ENCODE results near the gene HS2ST1.
"Not testable (repeated sequence)": the region's sequence is repeated elsewhere in the genome, so short reads cannot be mapped to it uniquely, and the experiment has no call there.

The HS2ST1 gene

DNA sequence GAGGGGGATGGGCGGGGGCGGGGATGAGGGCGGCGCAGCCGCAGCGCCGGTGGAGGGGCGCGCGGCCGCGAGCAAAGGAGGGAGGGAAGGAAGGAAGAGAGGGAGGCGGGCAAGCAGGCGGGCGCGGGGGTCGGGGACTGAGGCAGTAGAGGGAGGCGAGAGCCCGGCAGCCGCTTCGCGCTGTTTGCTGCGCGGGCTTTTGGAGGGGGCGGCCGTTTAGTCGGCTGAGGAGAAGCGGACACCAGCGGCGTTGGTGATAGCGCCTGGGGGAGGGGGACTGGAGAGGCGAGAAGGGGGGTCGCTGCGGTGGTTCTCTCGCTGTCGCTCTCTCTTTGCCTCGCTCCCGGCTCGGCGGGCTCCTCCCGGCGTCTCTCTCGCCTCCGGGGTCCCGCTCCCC, at the start of gene HS2ST1:
HS2ST1 (plus strand) TSS at position 35 of the 397 bp plus-strand sequence.
- no peak for DNase-seq

DNA sequence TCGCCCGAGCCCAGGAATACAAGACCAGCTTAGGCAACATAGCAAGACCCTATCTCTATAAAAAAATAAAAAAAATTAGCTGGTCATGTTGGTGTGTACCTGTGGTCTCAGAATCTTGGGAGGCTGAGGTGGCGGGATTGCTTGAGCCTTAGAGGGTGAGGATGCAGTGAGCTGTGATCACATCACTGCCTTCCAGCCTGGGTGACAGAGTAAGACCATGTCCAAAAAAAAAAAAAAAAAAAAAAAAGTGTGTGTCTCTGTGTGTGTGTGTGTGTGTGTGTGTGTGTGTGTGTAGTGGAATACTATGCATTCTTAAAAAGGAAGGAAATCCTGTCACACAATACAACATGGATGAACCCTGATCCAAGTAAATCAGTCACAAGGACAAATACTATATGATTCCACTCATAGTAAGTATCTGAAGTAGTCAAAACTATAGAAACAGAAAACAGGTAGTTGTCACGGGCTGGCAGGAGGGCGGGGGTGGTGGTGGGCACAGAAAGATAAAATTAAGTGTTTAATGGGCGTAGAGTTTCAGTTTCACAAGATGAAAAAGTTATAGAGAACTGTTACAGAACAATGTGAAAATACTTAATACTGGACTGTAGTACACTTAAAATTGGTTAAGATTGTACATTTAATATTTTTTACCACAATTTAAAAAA, 48.3 kb upstream of the HS2ST1 start:
- DNase-seq, result no peak

DNA sequence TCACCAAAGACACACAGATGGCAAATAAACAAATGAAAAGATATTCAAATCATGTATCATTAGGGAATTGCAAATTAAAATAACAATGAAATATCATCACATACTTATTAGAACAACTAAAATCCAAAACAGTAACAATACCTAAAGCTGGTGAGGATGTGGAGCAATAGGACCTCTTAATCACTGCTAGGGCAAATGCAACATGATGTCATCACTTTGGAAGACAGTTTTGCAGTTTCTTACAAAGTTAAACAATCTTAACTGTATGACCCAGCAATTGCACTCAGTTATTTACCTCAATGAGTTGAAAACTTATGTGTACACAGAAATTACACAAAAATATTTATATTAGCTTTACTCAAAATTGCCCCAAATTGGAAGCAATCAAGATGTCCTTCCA, 47.8 kb upstream of the HS2ST1 start:
- DNase-seq, result no peak

DNA sequence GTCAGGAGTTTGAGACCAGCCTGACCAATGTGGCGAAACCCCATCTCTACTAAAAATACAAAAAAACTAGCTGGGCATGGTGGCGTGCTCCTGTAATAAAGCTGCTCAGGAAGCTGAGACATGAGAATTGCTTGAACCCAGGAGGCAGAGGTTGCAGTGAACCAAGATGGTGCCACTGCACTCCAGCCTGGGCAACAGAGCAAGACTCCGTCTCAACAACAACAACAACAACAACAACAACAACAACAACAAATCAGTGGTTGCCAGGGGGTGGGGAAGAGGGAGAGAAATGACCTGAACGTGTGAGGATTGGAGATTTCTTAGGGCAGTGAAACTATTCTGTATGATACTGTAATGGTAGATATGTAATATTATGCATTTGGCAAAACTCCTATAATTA, 47.2 kb upstream of the HS2ST1 start:
- DNase-seq, result not testable (repeated sequence)

DNA sequence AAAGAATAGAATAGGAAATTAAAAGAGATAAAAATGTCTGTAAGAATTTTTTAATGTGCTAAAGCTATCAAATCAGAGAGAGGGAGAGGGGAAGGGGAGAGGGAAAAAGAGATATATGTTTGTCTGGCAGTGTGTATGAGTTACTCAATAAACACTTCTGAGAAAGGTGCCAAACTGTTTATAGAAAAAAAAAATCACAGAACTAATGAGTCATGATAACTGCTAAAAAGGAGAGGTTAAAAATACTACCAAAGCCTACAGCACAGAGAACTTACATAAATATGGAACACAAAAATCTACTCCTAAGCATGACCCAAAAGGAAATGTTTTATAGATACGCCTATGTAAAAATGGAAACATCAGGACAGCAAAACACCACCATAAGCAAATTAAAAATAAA, 46.0 kb upstream of the HS2ST1 start:
- no peak for DNase-seq

DNA sequence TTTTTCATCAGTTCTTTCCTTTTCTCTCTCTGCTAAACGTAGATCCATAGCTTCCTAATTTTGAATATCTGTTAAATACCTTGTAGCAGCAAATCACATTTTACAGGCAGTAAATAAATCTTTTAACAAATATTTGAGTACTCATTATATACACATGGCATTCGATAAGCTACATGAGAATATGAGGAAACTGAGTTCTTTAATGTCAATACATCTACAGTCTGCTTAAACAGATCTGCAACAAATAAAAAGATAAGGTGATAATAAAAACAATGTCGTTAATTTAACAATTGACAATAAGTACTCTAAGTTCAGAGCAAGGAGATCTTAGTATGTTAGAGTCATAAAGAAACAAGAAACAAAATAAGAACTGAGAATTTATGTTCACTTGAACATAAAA, 43.4 kb upstream of the HS2ST1 start:
- DNase-seq, result no peak

DNA sequence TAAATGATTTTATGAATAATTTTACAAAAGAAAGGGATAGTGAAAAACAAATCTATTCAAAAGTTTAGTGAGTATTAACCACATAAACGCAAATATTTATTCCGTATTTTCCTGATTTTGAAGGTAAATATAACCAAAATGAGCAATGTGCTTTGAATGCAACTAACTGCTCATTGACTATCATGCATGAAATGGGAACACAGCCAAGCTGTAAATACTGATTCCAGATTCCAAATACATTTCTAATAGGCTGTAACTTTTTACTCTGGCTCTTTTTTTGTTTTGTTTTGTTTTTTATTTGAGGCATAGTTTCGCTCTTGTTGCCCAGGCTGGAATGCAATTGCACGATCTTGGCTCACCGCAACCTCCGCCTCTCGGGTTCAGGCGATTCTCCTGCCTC, 42.3 kb upstream of the HS2ST1 start:
- DNase-seq, result no peak

DNA sequence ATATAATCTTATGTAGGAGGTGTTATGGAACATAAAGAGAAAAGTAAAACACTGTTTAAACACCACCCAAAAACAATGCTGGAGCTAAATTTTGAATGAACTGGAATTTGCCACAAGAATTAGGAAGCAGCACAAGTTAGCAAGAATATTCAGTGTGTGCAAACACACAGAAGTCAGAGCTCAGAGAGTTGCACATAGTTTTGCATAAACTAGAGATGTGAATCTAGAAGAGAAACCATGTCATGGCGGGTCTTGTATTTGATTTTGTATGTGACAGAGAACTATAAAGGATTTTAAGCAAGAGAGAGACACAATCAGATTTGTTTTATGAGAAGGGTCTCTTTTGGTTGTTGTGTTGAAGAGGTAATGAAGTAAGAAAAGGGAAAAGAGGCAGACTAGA, 38.7 kb upstream of the HS2ST1 start:
- no peak for DNase-seq

DNA sequence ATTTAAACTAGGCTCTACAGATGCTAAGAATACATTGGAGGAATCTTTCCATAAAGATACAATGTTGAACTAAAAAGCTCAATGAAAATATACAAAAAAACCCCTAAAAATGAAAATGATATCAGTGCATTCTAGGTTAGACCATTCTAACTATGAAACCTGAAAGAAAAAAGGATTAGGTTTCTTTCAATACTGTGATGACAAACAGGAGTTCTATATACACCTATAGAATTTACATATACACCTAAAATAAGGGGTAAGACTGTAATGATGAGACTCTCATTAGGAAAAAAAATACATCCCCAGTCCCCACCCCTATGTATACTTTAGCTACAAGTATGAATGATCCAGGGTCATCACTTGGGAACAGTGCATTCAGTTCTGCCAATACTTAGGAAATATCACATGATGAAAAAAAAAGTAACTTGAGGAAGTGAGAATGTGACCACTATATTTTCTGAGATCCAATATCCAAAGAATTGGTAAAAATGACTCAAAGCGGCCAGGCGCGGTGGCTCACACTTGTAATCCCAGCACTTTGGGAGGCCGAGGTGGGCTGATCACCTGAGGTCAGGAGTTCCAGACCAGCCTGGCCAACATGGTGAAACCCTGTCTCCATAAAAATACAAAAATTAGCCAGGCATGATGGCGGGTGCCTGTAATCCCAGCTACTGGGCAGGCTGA, 26.8 kb upstream of the HS2ST1 start:
- no peak for DNase-seq

DNA sequence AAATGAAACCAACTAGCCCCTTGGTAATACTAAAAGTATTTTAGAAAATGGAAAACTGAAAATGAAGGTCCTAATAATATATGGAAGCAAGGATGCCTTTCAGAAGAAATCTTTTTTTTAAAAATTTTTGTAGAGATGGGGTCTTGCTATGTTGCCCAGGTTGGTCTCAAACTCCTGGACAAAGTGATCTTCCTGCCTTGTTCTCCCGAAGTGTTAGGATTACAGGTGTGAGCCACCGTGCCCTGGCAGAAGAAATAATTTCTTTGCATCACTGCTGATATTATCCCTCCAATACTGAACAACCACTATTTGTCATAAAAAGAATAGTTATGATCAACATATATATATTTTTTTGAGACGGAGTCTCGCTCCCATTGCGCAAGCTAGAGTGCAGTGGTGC, 26.1 kb upstream of the HS2ST1 start:
- no peak for DNase-seq

DNA sequence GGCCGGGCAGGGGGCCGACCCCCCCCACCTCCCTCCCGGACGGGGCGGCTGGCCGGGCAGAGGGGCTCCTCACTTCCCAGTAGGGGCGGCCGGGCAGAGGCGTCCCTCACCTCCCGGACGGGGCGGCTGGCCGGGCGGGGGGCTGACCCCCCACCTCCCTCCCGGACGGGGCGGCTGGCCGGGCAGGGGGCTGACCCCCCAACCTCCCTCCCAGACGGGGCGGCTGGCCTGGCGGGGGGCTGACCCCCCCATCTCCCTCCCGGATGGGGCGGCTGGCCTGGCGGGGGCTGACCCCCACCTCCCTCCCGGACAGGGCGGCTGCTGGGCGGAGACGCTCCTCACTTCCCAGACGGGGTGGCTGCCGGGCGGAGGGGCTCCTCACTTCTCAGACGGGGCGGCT, 15.0 kb upstream of the HS2ST1 start:
- DNase-seq, result not testable (repeated sequence)

DNA sequence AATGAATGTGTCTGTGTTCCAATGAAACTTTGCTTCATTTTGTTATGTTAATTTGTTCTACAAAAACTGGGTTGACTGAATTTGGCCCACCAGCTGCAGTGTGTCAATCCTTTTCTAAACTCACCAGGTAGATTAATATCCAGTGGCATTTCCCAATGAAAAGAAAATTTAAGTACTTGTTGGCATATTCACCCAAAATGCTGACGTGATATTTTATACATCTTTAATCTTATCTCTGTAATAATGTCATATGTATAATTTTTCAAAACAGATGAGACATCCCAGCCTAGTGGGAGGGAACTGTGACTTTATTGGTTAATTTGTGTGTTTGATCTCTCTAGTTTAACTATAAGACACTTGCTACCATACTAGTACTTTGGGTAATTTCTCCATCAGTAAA, 8.6 kb upstream of the HS2ST1 start:
- no peak for DNase-seq

DNA sequence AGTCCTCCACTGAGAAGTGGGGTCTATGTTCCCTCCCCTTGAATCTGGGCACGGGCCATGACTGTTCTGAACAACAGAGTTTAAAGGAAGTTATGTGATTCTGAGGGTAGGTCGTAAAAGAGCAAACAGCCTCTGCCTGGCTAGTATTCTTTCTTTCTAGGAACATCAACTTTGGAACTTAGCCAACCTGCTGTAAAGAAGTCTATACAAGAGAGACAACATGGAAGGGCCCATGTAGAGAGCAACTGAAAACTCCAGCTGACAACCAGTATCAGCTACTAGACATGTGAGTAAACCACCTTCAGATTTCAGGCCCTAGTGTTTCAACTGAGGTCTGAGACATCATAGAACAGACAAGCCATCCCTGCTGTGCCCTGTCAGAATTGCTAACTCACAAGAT, 8.0 kb upstream of the HS2ST1 start:
- no peak for DNase-seq

DNA sequence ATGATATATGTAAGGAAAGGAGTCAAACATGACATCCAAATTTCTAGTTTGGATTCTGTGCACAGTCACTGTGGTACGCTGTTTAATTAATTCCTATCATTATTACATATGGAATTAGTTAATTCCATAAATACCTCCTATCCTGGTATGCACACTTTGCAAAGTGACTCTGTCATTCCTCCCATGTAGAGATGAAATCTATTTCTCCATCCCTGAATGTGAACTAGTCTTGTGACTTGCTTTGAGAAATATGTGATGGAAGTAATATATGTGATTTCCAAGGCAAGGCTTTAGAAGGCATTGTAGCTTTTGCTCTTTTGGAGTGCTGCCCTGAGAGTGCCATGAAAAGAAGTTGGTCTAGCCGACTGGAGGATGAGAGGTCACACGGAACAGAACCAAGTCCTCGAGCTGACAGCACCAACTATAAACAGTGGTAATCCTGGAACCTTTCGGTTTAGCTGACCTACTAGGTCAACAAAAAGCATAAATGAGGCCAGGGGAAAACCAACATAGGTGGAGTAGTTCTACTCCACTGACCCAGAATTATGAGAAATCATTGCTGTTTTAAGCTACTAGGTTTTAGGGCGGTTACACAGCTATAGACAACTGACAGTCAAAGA, 2.0 kb upstream of the HS2ST1 start:
- no peak for DNase-seq

DNA sequence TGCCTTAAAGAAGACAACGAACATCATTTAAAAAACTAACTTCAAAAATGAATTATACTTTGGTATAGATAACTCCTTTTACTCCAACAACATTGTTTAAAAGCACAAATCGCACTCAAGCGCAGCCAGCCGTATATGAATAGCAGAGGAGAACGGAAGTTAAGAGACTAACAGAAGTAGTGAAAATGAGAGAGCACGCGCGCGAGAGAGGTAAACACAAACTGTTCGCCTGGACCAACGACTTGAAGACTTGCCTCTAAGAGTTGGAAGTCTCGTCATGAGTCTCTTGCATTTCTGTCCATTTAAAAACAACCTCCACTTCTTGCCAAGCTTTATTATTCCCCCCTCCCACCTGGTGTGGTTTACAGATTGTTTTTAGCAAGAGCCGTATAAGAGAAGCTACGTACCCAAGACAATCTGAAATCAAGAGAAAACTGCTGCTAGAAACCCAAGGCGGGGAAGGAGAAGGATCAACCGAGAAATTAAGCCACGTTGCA, 988 bp upstream of the HS2ST1 start:
- peak; percentile 77 for DNase-seq

DNA sequence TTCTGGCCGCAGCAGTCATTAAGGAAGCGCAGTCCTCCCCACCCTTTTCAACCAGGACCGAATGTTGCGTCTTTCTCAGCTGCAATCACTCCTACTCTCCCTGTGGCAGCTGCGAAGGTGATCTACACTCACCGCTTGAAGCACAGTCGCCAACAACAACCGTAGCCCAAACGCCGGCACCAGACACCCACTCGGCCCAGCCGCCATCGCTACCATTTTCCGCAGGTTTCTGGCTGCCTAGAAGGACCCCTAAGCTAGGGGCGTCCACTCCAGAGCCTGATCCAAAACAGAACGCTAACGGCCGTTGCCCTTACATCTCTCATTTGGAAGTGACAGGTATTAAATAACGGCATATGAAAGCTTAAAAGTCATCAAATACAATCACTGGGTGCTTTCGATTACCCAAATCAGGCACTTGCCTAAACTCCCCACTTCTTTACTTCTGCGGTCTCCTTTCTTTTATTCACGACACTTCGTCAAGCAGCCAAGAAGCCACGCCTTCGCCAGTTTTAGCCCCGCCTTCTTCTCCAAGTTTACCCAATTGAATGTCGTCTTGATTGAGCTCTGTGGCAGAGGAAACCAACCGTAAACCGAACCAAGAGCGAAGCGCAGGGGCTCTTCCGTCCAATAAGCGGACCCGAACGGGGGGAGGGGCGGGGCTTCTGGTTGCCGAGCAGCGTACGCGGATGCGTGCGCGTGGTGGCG, 387 bp upstream of the HS2ST1 start, which contains the start of gene SELENOF:
SELENOF (minus strand) TSS at position 231 of the 705 bp plus-strand sequence; CDS start at position 216, 15 bp downstream.
- peak; percentile 99 for DNase-seq

DNA sequence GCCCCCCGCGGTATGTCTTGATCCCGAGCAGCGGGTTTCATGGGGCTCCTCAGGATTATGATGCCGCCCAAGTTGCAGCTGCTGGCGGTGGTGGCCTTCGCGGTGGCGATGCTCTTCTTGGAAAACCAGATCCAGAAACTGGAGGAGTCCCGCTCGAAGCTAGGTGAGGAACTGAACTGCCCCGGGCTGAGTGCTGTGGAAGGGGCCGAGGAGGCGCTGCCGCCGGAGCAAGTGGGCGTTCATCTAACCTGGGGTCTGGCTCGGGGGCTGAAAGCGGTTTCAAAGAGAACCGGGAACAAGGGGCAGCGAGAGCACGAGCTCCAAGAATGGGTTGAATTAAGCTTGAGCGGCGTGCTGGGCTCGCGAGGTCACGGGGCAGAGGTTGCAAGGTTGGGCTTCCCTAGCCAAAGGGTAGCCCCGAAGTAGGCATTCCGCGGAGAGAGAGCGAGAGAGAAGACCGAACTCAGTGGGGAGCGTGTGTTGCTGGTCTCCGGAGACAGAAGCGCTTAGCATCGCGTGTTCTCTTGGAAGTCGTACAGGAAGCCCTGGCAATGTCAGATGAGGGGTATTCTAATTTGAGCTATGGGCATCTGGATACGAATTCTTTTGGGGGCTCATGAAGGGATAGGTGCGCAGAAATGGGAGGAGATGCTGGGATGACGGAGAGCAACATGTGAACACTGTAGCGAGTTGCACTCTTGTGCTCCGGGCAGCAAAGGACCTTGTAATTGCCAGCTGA, 732 bp downstream of the HS2ST1 start:
- DNase-seq, result peak; percentile 81

DNA sequence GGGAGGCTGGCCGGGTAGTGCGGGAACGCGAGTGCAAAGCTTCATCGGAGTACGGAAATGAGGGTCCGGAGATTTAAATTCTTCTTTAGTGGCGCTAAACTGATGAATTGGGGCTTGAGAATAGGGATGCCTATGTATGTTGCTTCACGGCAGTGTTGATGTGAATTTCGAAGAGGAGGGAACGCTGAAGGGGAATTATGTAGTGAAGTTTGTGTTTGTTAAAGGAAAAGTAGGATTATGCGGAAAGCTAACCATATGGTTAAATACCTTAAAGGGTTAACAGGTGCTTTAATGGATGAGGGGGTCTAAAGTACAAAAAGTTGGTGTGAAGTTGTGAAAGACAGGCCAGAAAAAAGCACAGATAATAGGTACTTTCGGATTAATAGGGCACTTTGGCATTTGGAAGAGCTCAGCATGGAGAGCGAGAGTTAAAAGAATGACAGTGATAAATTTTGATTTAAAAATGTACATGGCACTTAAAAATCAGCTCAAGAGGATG, 1.4 kb downstream of the HS2ST1 start:
- DNase-seq, result no peak

DNA sequence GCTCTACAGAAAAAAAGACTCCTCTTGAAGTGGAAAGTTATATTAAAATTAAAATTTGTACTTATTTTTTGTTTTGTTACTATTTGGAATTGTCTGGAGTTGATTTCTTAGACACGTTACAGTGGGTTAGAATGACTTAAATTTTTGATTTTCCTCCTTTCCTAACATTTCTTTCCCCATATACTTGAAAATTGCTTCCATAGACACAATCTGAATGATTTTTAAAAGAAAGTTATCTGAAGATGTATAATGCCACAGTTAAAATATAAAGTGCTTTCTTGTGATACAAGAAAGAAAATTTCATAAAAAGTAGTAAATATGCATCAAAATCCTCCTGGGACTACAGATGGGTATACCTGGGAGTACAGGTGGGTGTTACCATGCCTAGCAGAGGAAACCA, 2.3 kb downstream of the HS2ST1 start:
- no peak for DNase-seq

DNA sequence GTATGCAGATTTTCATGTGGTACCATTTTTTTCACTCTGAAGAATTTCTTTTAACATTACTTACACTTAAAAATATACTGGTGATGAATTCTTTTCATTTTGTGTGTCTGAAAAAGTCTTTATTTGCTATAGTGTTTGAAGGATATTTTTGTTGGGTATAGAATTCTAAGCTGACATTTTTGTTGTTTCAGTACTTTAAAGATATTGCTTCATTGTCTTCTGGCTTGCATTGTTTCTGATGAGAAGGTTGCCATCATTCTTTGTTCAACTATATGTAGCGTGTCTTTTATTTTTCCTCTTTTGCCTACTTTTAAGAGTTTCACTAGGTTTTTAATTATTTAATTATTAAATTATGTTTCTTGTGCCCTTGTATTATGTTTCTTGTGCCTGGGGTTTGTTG, 8.0 kb downstream of the HS2ST1 start:
- DNase-seq, result no peak

DNA sequence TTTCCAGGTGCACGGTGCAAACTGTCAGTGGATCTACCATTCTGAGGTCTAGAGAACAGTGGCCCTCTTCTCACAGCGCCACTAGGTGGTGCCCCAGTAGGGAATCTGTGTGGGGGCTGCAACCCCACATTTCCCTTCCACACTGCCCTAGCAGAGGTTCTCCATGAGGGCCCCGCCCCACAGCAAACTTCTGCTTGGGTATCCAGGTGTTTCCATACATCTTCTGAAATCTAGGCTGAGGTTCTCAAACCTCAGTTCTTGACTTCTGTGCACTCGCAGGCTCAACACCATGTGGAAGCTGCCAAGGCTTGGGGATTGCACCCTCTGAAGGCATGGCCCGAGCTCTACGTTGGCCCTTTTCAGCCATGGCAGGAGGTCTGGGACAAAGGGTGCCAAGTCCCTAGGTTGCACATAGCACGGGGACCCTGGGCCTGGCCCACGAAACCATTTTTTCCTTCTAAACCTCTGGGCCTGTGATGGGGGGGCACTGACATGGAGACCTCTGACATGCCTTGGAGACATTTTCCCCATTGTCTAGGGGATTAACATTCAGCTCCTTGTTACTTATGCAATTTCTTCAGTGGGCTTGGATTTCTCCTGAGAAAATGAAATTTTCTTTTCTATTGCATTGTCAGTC, 10.0 kb downstream of the HS2ST1 start:
- DNase-seq, result no peak

DNA sequence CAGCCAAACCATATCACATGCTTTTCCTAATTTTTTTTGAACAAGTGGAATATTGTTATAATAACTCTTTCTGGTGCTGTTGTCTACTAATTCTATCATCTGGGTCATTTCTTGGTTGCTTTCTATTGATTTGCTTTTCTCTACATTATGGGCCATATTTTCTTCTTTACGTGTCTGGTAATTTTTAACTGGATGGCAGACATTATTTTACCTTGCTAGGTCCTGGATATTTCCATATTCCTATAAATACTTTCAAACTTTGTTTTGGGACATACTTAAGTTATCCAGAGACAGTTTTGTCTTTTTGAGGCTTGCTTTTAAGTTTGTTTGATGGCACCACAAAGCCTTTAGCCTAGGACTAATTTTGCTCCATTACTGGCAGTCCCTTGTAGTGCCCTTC, 11.3 kb downstream of the HS2ST1 start:
- DNase-seq, result no peak
